GM18909 (cell line): ENCODE data around the gene EIF4ENIF1.
A peak's percentile ranks its signal among the peaks of the same experiment; 100 is the strongest.
"Not testable (repeated sequence)": the region's sequence is repeated elsewhere in the genome, so short reads cannot be mapped to it uniquely, and the experiment has no call there.

Experiments
- ATAC-seq: cut with Tn5 transposase; IDR thresholded peaks from one replicate; pipeline ENCODE4 v1.9.1; 2021; ENCODE audit warnings: mild to moderate bottlenecking; ENCODE audit not compliant: unreplicated experiment, poor library complexity

The EIF4ENIF1 gene

GRCh38 chr22:31493355-31493754, 3.7 kb upstream of the EIF4ENIF1 start:
- not testable (repeated sequence) for ATAC-seq

- ATAC-seq, result no peak
Measured at GRCh38 chr22:31492151-31492550, 2.5 kb upstream of the EIF4ENIF1 start.

GRCh38 chr22:31491218-31491962, 1.7 kb upstream of the EIF4ENIF1 start:
- ATAC-seq, result no peak

GRCh38 chr22:31490496-31490925, 869 bp upstream of the EIF4ENIF1 start:
- peak; percentile 55 for ATAC-seq

- peak; percentile 23 for ATAC-seq
Measured at GRCh38 chr22:31488988-31489617, 539 bp downstream of the EIF4ENIF1 start.

GRCh38 chr22:31488346-31488883, 1.2 kb downstream of the EIF4ENIF1 start:
- no peak for ATAC-seq

GRCh38 chr22:31486951-31487350, 2.7 kb downstream of the EIF4ENIF1 start:
- no peak for ATAC-seq

GRCh38 chr22:31486369-31486768, 3.3 kb downstream of the EIF4ENIF1 start:
- ATAC-seq, result not testable (repeated sequence)

- ATAC-seq, result not testable (repeated sequence)
Measured at GRCh38 chr22:31482470-31482869, 7.2 kb downstream of the EIF4ENIF1 start.

GRCh38 chr22:31481129-31481528, 8.5 kb downstream of the EIF4ENIF1 start:
- no peak for ATAC-seq

GRCh38 chr22:31477329-31477728, 12.3 kb downstream of the EIF4ENIF1 start:
- ATAC-seq, result no peak

- no peak for ATAC-seq
Measured at GRCh38 chr22:31475800-31476199, 13.8 kb downstream of the EIF4ENIF1 start.

GRCh38 chr22:31474743-31475142, 14.9 kb downstream of the EIF4ENIF1 start:
- no peak for ATAC-seq

GRCh38 chr22:31465307-31465706, 24.3 kb downstream of the EIF4ENIF1 start:
- ATAC-seq, result no peak

GRCh38 chr22:31461699-31462098, 27.9 kb downstream of the EIF4ENIF1 start:
- no peak for ATAC-seq

GRCh38 chr22:31451709-31452571, 37.7 kb downstream of the EIF4ENIF1 start:
- no peak for ATAC-seq

GRCh38 chr22:31449506-31449905, 40.1 kb downstream of the EIF4ENIF1 start:
- ATAC-seq, result no peak

GRCh38 chr22:31448382-31448781, 41.3 kb downstream of the EIF4ENIF1 start:
- ATAC-seq, result no peak

- no peak for ATAC-seq
Measured at GRCh38 chr22:31447337-31447736, 42.3 kb downstream of the EIF4ENIF1 start.

- ATAC-seq, result no peak
Measured at GRCh38 chr22:31446767-31447166, 42.9 kb downstream of the EIF4ENIF1 start.

GRCh38 chr22:31446208-31446607, 43.4 kb downstream of the EIF4ENIF1 start:
- ATAC-seq, result no peak
